Natural killer cell (primary cell): Measurements from ENCODE around the gene AFMID. TPM values are rescaled to one million over a fixed set of nuclear protein-coding genes. Genes with fewer than 3 reads are reported as not detected.

ENCODE experiments used
- ATAC-seq, 3 donors: fragments of 150-1000 bp in 2 of 3; fragments of 200-7000 bp in 1 of 3; cut with Tn5 transposase; 1 replicate in 1 of 3; 2 replicates in 2 of 3; pipeline ENCODE4 v1.10.0; 2021; ENCODE audit warnings: mild to moderate bottlenecking in 2 of 3, moderate library complexity in 2 of 3
- DNase-seq, 2 donors: peaks; one replicate each; pipeline versions ENCODE4 v3.0.0 to v3.0.0-alpha.2; 2013 to 2021; ENCODE audit warnings: mixed read lengths in 1 of 2
- H3K27ac ChIP-seq: one replicate; pipeline ENCODE4 v1.5.1; 2013; ENCODE audit warnings: mild to moderate bottlenecking, low read length
- H3K27me3 ChIP-seq: one replicate; pipeline ENCODE4 v1.6.1; 2013; ENCODE audit warnings: low read length; ENCODE audit not compliant: control insufficient read depth, insufficient read depth
- H3K36me3 ChIP-seq: one replicate; pipeline ENCODE4 v1.6.1; 2013; ENCODE audit warnings: low read length; ENCODE audit not compliant: control insufficient read depth, insufficient read depth
- H3K4me1 ChIP-seq: one replicate; pipeline ENCODE4 v1.6.1; 2013; ENCODE audit warnings: low read length; ENCODE audit not compliant: control insufficient read depth, insufficient read depth
- H3K4me3 ChIP-seq: one replicate; pipeline ENCODE4 v1.5.1; 2013; ENCODE audit warnings: low read length
- H3K9me3 ChIP-seq: one replicate; pipeline ENCODE4 v1.6.1; 2013; ENCODE audit warnings: low read length; ENCODE audit not compliant: control insufficient read depth, insufficient read depth
- H3K27ac Mint-ChIP-seq, 2 donors: one replicate each; pipeline ENCODE4 v1.8.0; 2022; ENCODE audit warnings: mild to moderate bottlenecking in 2 of 2, mixed read lengths in 2 of 2, moderate library complexity in 1 of 2
- H3K27me3 Mint-ChIP-seq, 2 donors: one replicate each; pipeline ENCODE4 v1.8.0; 2022; ENCODE audit warnings: low read depth in 2 of 2, mixed read lengths in 2 of 2
- H3K36me3 Mint-ChIP-seq: one replicate; pipeline ENCODE4 v1.8.0; 2022; ENCODE audit warnings: mixed read lengths
- H3K4me1 Mint-ChIP-seq, 2 donors: one replicate each; pipeline ENCODE4 v1.8.0; 2022; ENCODE audit warnings: mixed read lengths in 2 of 2
- H3K4me3 Mint-ChIP-seq: one replicate; pipeline ENCODE4 v1.8.0; 2022; ENCODE audit warnings: mild to moderate bottlenecking, moderate library complexity, mixed read lengths
- H3K9me3 Mint-ChIP-seq, 2 donors: one replicate each; pipeline ENCODE4 v1.8.0; 2022; ENCODE audit warnings: mixed read lengths in 2 of 2
- WGBS: methylation state at CpG from one replicate; pipeline ENCODE4 v1.1.7; 2013; ENCODE audit warnings: missing lambda C conversion rate; ENCODE audit not compliant: insufficient coverage; 5-methylcytosine and 5-hydroxymethylcytosine counted together
- intact Hi-C: fragments of 100-400 bp; cut with micrococcal nuclease; formaldehyde crosslinking; loops from one replicate; pipeline ENCODE4 v1.14.2; 2022
- total RNA-seq, 4 donors: library from RNA; stranded (reverse); fragments of 120-200 nt in 1 of 4; gene quantifications; one replicate each; pipeline versions ENCODE4 v1.2.3 to v1.2.4, GENCODE V29; 2013 to 2022
- TF ChIP-seq, protein P1 (sequence below): fragments of 200-600 bp; IDR thresholded peaks from one replicate; pipeline ENCODE4 v1.8.0; 2022; ENCODE audit warnings: antibody characterized with exemption

Gene AFMID
- total RNA-seq, 3 donors from 2014 or later (not counting 1 experiment from before 2014, with no cell fraction given) = 2.2 to 4.1 (median 2.3) TPM

DNA sequence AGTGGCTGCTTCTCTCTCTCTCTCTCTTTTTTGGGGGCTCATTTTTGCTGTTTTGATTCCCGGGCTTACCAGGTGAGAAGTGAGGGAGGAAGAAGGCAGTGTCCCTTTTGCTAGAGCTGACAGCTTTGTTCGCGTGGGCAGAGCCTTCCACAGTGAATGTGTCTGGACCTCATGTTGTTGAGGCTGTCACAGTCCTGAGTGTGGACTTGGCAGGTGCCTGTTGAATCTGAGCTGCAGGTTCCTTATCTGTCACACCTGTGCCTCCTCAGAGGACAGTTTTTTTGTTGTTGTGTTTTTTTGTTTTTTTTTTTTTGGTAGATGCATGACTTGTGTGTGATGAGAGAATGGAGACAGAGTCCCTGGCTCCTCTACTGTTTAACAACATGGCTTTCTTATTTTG is 36.6 kb downstream of the AFMID start:
- Histone ChIP-seq H3K4me3 (no peak overlapping the region), H3K9me3 (no peaks in the 10 kb centered on the region), H3K36me3 (no peaks in the 10 kb centered on the region), H3K27me3 (no peaks in the 10 kb centered on the region), H3K4me1 (no peaks in the 10 kb centered on the region), H3K27ac (no peak overlapping the region)
- no peak overlapping the region for H3K4me3 Mint-ChIP-seq
- TF ChIP-seq, protein P1, sequence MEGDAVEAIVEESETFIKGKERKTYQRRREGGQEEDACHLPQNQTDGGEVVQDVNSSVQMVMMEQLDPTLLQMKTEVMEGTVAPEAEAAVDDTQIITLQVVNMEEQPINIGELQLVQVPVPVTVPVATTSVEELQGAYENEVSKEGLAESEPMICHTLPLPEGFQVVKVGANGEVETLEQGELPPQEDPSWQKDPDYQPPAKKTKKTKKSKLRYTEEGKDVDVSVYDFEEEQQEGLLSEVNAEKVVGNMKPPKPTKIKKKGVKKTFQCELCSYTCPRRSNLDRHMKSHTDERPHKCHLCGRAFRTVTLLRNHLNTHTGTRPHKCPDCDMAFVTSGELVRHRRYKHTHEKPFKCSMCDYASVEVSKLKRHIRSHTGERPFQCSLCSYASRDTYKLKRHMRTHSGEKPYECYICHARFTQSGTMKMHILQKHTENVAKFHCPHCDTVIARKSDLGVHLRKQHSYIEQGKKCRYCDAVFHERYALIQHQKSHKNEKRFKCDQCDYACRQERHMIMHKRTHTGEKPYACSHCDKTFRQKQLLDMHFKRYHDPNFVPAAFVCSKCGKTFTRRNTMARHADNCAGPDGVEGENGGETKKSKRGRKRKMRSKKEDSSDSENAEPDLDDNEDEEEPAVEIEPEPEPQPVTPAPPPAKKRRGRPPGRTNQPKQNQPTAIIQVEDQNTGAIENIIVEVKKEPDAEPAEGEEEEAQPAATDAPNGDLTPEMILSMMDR = no peak
- DNase-seq (no peak), ATAC-seq (no peak)
- peaks cover 0 to 4% of the 10 kb centered on the region in 2 donors for H3K4me1 Mint-ChIP-seq
- H3K27ac Mint-ChIP-seq = no peak overlapping the region
- WGBS = 86% methylated on average over 3 of the region's 3 CpGs
- H3K27me3 Mint-ChIP-seq = peaks cover 3 to 7% of the 10 kb centered on the region in 2 donors
- no peaks in the 10 kb centered on the region for H3K9me3 Mint-ChIP-seq
- no peaks in the 10 kb centered on the region for H3K36me3 Mint-ChIP-seq
- intact Hi-C loops = no loop called here

DNA sequence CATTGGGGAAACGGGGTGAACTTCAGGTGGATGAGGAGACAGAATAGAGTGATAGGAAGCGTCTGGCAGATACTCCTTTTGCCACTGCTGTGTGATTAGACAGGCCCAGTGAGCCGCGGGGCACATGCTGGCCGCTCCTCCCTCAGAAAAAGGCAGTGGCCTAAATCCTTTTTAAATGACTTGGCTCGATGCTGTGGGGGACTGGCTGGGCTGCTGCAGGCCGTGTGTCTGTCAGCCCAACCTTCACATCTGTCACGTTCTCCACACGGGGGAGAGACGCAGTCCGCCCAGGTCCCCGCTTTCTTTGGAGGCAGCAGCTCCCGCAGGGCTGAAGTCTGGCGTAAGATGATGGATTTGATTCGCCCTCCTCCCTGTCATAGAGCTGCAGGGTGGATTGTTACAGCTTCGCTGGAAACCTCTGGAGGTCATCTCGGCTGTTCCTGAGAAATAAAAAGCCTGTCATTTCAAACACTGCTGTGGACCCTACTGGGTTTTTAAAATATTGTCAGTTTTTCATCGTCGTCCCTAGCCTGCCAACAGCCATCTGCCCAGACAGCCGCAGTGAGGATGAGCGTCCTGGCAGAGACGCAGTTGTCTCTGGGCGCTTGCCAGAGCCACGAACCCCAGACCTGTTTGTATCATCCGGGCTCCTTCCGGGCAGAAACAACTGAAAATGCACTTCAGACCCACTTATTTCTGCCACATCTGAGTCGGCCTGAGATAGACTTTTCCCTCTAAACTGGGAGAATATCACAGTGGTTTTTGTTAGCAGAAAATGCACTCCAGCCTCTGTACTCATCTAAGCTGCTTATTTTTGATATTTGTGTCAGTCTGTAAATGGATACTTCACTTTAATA is 37.3 kb downstream of the AFMID start:
- H3K9me3 ChIP-seq = no peaks in the 10 kb centered on the region
- ATAC-seq (no peak), DNase-seq (no peak)
- TF ChIP-seq, protein P1 = no peak
- intact Hi-C loops = no loop called here
- no peak overlapping the region for H3K27ac ChIP-seq
- 98% methylated on average over 27 of the region's 27 CpGs for WGBS
- H3K27me3 ChIP-seq = no peaks in the 10 kb centered on the region
- no peaks in the 10 kb centered on the region for H3K4me1 ChIP-seq
- Mint-ChIP-seq H3K4me3 (no peak overlapping the region), H3K27ac (no peak overlapping the region), H3K4me1 (peaks cover 0 to 4% of the 10 kb centered on the region in 2 donors), H3K27me3 (peaks cover 3 to 7% of the 10 kb centered on the region in 2 donors), H3K36me3 (no peaks in the 10 kb centered on the region), H3K9me3 (no peaks in the 10 kb centered on the region)
- no peak overlapping the region for H3K4me3 ChIP-seq
- no peaks in the 10 kb centered on the region for H3K36me3 ChIP-seq

DNA sequence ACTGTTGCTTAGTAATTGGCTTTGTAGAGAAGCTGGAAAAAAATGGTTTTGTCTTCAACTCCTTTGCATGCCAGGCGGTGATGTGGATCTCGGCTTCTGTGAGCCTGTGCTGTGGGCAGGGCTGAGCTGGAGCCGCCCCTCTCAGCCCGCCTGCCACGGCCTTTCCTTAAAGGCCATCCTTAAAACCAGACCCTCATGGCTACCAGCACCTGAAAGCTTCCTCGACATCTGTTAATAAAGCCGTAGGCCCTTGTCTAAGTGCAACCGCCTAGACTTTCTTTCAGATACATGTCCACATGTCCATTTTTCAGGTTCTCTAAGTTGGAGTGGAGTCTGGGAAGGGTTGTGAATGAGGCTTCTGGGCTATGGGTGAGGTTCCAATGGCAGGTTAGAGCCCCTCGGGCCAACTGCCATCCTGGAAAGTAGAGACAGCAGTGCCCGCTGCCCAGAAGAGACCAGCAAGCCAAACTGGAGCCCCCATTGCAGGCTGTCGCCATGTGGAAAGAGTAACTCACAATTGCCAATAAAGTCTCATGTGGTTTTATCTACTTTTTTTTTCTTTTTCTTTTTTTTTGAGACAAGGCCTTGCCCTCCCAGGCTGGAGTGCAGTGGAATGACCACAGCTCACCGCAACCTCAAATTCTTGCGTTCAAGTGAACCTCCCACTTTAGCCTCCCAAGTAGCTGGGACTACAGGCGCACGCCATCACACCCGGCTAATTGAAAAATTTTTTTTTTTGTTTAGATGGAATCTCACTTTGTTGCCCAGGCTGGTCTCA is 38.1 kb downstream of the AFMID start:
- H3K36me3 ChIP-seq = no peaks in the 10 kb centered on the region
- intact Hi-C loops = no loop called here
- H3K9me3 ChIP-seq = no peaks in the 10 kb centered on the region
- Mint-ChIP-seq H3K36me3 (no peaks in the 10 kb centered on the region), H3K9me3 (no peaks in the 10 kb centered on the region), H3K27me3 (peaks cover 3 to 7% of the 10 kb centered on the region in 2 donors), H3K4me3 (no peak overlapping the region), H3K27ac (no peak overlapping the region), H3K4me1 (peaks cover 0 to 4% of the 10 kb centered on the region in 2 donors)
- TF ChIP-seq, protein P1 = no peak
- WGBS = 97% methylated on average over 16 of the region's 16 CpGs
- H3K27me3 ChIP-seq = peaks cover 2% of the 10 kb centered on the region
- ATAC-seq = no peak
- H3K27ac ChIP-seq = no peak overlapping the region
- no peak for DNase-seq
- no peak overlapping the region for H3K4me3 ChIP-seq
- H3K4me1 ChIP-seq = no peaks in the 10 kb centered on the region
